SK-N-SH treated with all-trans-retinoic acid at 6 μM for 48 hours (cell line): ENCODE results near the gene TRIP4.

ENCODE experiments used
- ARNTL ChIP-seq: fragments of 450-650 bp; formaldehyde crosslinking; IDR thresholded peaks from 2 replicates; pipeline ENCODE4 v1.5.0; 2020; ENCODE audit warnings: low read depth, mild to moderate bottlenecking, moderate library complexity, borderline replicate concordance
- PPARA ChIP-seq: fragments of 250-450 bp; sonication (Bioruptor Pico); IDR thresholded peaks from 2 replicates; pipeline ENCODE4 v1.5.0; 2020; ENCODE audit warnings: mild to moderate bottlenecking, borderline replicate concordance

- TF ChIP-seq PPARA (CRISPR knock-in tag) (no peak), ARNTL (CRISPR knock-in tag) (no peak)
Observed at GRCh38 chr15:64464276-64465005, 76.8 kb downstream of the TRIP4 start.
